Fibroblast of villous mesenchyme (primary cell): ENCODE measurements around the gene EPB41L4B. TPM values are rescaled to one million over a fixed set of nuclear protein-coding genes. Genes with fewer than 3 reads are reported as not detected.
"Not testable (repeated sequence)": the region's sequence is repeated elsewhere in the genome, so short reads cannot be mapped to it uniquely, and the experiment has no call there.

ENCODE experiments used
- DNase-seq: peaks from one replicate; pipeline ENCODE4 v3.0.0-alpha.2; 2010; ENCODE audit warnings: low read depth
- H3K4me3 ChIP-seq: 2 replicates; pipeline ENCODE4 v1.5.1; 2011; ENCODE audit warnings: low read depth, mild to moderate bottlenecking, low read length
- CTCF ChIP-seq: IDR thresholded peaks from 2 replicates; pipeline ENCODE4 v1.5.1; 2012; ENCODE audit warnings: low read depth, mild to moderate bottlenecking, low read length; ENCODE audit not compliant: insufficient read depth
- total RNA-seq: library from RNA; depleted of rRNA; stranded (reverse); fragments of >200 nt; gene quantifications from 2 replicates; pipeline ENCODE4 v1.2.3, GENCODE V29; 2012

Gene EPB41L4B
- total RNA-seq, 1 donor = under 0.01 TPM

GRCh38 chr9:109290385-109290784, 30.5 kb downstream of the EPB41L4B start:
- no peak for TF ChIP-seq CTCF
- no peak overlapping the region for H3K4me3 ChIP-seq
- no peak for DNase-seq

DNA sequence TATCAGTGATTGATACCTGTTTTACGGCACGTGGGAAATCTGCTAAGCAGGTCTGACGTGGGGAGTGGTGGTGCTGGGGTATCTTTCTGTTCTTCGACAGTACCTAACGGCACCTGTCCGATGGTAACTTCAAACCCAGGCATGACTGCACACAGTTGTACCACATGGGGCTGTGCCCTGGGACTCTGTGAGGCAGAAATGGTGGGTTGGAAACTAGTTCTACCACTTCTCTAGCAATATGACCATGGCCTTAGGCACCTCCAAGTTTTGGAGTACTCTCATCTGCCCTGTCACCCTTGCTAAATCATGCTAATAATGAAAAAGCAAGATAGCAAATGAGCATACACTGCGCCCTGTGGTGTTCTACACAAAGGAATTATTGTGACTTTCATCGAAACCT, 30.9 kb downstream of the EPB41L4B start:
- TF ChIP-seq CTCF = no peak
- DNase-seq = no peak
- H3K4me3 ChIP-seq = no peak overlapping the region

DNA sequence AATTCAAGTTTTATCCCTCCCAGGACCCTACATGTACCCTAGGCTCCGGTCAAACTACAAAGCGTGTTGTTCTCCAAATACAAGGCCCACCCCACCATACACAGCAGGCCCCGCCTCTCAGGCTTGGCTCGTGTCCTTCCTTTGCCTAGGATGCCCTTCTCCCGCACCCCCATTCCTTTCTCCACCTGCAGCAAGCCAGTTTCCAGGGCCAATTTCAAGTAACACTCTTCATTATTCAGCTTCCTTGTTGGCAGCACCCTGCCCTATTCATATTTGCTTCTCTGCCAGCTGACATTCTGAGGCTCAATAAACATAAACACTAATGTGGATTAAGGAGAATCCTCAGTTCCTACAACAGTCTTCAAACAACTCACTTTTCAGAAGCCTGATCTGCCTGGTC, 31.7 kb downstream of the EPB41L4B start:
- no peak for TF ChIP-seq CTCF
- no peak for DNase-seq
- H3K4me3 ChIP-seq = no peak overlapping the region

GRCh38 chr9:109286981-109287380, 33.9 kb downstream of the EPB41L4B start:
- H3K4me3 ChIP-seq = no peak overlapping the region
- DNase-seq = no peak
- no peak for TF ChIP-seq CTCF

- no peak overlapping the region for H3K4me3 ChIP-seq
- no peak for DNase-seq
- TF ChIP-seq CTCF = no peak
These were observed 34.3 kb downstream of the EPB41L4B start for GRCh38 chr9:109286571-109286977.

DNA sequence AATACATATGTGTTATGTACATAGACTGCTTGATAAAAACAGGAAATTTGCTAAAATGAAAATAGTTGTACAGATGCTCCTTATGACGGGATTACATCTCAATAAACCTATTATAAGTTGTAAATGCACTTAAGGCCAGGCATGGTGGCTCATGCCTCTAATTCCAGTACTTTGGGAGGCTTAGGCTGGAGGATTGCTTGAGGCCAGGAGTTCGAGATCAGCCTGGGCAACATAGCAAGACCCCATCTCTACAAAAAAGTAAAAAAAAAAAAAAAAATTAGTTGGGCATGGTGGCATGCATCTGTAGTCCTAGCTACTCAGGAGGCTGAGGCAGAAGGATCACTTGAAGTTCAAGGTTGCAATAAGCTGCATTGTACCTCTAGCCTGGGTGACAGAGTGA, 37.2 kb downstream of the EPB41L4B start:
- DNase-seq, H3K4me3 ChIP-seq: not testable (repeated sequence)

DNA sequence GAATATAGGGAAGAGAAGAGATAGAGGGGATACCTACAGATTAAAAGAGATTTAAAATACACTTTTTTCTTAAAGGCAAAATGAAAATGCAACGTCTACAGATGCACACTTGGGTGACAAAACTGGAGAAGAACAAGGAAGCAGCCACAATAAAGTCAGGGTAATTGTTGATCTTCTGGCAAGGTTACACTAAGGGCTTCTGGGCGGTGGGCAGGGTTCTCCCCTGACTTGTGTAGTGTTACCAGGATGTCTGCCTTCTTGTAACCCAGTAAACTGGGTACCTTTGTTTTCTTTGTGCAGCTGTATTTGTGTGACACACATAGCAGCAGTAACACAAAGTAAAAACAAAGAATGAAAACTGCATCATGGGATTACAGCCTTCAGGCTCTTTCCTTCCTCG, 37.8 kb downstream of the EPB41L4B start:
- H3K4me3 ChIP-seq = no peak overlapping the region
- TF ChIP-seq CTCF = no peak

More for the DNA sequence above, 37.8 kb downstream of the EPB41L4B start:
- no peak for DNase-seq
